ENCODE measurements around the gene PWWP2A. TPM values are rescaled to one million over a fixed set of nuclear protein-coding genes. Genes with fewer than 3 reads are reported as not detected.
A peak's percentile ranks its signal among the peaks of the same experiment; 100 is the strongest.
"Not testable (repeated sequence)": the region's sequence is repeated elsewhere in the genome, so short reads cannot be mapped to it uniquely, and the experiment has no call there.

Gene PWWP2A
- total RNA-seq, 1 donor from 2014 or later, result 13.3 TPM

DNA sequence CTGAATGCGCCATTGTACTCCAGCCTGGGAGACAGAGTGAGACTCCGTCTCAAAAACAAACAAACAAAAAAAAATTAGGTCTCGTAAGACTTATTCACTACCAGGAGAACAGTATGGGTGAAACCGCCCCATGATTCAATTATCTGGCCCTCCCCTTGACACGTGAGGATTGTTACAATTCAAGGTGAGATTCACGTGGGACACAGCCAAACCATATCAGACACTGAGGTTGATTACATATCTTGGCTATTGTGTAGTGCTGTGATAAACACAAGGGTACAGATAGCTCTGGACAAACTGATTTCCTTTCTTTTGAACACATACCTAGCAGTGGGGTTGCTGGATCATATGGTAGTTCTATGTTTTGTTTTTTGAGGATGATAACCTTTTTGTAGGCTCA, 42.4 kb upstream of the PWWP2A start:
- DNase-seq (ENCODE audit: low read depth), result no peak
- no peak overlapping the region for H3K4me3 ChIP-seq (ENCODE audit: low read depth, low read length)
- TF ChIP-seq, protein P1, sequence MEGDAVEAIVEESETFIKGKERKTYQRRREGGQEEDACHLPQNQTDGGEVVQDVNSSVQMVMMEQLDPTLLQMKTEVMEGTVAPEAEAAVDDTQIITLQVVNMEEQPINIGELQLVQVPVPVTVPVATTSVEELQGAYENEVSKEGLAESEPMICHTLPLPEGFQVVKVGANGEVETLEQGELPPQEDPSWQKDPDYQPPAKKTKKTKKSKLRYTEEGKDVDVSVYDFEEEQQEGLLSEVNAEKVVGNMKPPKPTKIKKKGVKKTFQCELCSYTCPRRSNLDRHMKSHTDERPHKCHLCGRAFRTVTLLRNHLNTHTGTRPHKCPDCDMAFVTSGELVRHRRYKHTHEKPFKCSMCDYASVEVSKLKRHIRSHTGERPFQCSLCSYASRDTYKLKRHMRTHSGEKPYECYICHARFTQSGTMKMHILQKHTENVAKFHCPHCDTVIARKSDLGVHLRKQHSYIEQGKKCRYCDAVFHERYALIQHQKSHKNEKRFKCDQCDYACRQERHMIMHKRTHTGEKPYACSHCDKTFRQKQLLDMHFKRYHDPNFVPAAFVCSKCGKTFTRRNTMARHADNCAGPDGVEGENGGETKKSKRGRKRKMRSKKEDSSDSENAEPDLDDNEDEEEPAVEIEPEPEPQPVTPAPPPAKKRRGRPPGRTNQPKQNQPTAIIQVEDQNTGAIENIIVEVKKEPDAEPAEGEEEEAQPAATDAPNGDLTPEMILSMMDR (conservative IDR thresholded peaks at IDR 0.05; ENCODE audit: low read depth, low read length), result no peak

GRCh38 chr5:160160875-160161274, 41.6 kb upstream of the PWWP2A start:
- DNase-seq (ENCODE audit: low read depth); H3K4me3 ChIP-seq (ENCODE audit: low read depth, low read length): not testable (repeated sequence)

- H3K4me3 ChIP-seq (ENCODE audit: low read depth, low read length), result no peak overlapping the region
- TF ChIP-seq, protein P1 (conservative IDR thresholded peaks at IDR 0.05; ENCODE audit: low read depth, low read length), result no peak
- no peak for DNase-seq (ENCODE audit: low read depth)
Measured at GRCh38 chr5:160159991-160160792, 40.9 kb upstream of the PWWP2A start.

DNA sequence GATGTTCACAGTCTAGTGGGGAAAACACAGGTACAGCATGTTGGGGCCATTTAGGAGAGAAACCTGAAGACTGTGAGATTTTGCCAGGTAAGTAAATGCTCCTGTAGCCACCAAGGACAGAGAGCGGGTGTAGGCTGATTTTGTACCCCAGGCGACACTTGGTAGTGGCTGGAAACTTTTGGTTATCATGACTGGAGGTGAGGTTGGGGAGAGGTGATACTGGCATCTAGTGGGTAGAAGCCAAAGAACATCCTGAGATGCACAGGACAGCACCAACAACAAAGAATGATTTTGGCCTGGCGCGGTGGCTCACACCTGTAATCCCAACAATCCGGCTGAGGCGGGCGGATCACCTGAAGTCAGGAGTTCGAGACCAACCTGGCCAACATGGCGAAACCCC, 38.8 kb upstream of the PWWP2A start:
- H3K4me3 ChIP-seq (ENCODE audit: low read depth, low read length), result no peak overlapping the region
- no peak for DNase-seq (ENCODE audit: low read depth)
- TF ChIP-seq, protein P1 (conservative IDR thresholded peaks at IDR 0.05; ENCODE audit: low read depth, low read length), result peak; percentile 25

DNA sequence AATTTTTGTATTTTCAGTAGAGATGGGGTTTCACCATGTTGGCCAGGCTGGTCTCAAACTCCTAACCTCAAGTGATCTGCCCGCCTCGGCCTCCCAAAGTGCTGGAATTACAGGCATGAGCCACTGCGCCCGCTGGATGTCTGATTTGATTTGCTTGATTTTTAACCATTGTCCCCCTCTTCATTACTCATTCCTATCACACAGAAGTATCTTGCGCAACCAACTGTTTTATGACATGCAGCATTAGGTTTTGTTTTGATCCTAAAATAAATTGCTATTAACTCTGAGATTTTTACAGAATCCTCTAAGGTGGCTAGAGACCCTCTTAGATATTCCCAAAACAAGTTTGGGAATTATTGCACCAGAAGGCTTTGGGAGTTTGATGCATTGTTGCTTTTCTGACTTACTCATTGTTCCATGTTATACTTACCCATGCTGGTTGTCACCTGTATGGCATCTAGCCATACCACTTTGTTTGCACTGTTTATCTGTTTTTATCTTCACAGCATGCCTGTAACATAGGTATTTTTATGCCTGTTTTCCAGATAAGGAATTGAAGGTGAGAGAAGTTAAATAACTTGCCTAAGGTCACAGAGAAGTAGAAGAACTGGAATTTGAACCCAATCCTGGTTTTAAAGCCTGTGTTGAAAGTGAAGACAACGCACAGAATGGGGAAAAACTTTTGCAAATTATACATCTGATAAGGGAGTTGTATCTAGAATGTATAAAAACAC, 35.9 kb upstream of the PWWP2A start:
- no peak for DNase-seq (ENCODE audit: low read depth)
- TF ChIP-seq, protein P1 (conservative IDR thresholded peaks at IDR 0.05; ENCODE audit: low read depth, low read length), result no peak
- H3K4me3 ChIP-seq (ENCODE audit: low read depth, low read length), result no peak overlapping the region

GRCh38 chr5:160152901-160153300, 33.7 kb upstream of the PWWP2A start:
- TF ChIP-seq, protein P1 (conservative IDR thresholded peaks at IDR 0.05; ENCODE audit: low read depth, low read length), result no peak
- no peak for DNase-seq (ENCODE audit: low read depth)
- H3K4me3 ChIP-seq (ENCODE audit: low read depth, low read length), result no peak overlapping the region

GRCh38 chr5:160152287-160152686, 33.0 kb upstream of the PWWP2A start:
- TF ChIP-seq, protein P1 (conservative IDR thresholded peaks at IDR 0.05; ENCODE audit: low read depth, low read length), result no peak
- no peak for DNase-seq (ENCODE audit: low read depth)
- no peak overlapping the region for H3K4me3 ChIP-seq (ENCODE audit: low read depth, low read length)

All from epithelial cell of proximal tubule (primary cell).